IMR-90 (cell line): ENCODE results near the gene NLGN3. TPM values are rescaled to one million over a fixed set of nuclear protein-coding genes. Genes with fewer than 3 reads are reported as not detected.

Experiments used
- ATAC-seq: fragments of 200-7000 bp; cut with Tn5 transposase; 2 replicates; pipeline ENCODE4 v1.9.1; 2020; ENCODE audit warnings: low read depth, mild to moderate bottlenecking, moderate library complexity
- BruUV-seq: library from RNA; stranded (reverse); fragments of 400-500 nt; replicated peaks from 2 replicates; lab custom pipeline; 2021; lab: Mats Ljungman, UMichigan
- CTCF ChIA-PET: fragments of 300-600 bp; formaldehyde crosslinking; extraction: SDS; loops from one replicate; lab custom pipeline; 2021; ENCODE audit warnings: antibody characterized with exemption; lab: Yijun Ruan, JAX
- POLR2A ChIA-PET: fragments of 300-600 bp; sonication (Branson Sonifier 250); formaldehyde crosslinking; loops from one replicate; lab custom pipeline; 2022; ENCODE audit warnings: antibody characterized with exemption; ENCODE audit not compliant: unreplicated experiment; lab: Charles Lee
- DNase-seq: peaks from one replicate; pipeline ENCODE4 v3.0.0; 2013
- H2AFZ ChIP-seq: replicated peaks from 2 replicates; pipeline ENCODE3; 2013; ENCODE audit warnings: low read length, mild to moderate bottlenecking; ENCODE audit not compliant: poor library complexity
- H2AK5ac ChIP-seq: 2 replicates; pipeline ENCODE4 v1.6.1; 2013; ENCODE audit warnings: low read depth, low read length, inconsistent platforms
- H2AK9ac ChIP-seq: replicated peaks from 2 replicates; pipeline ENCODE3; 2013; ENCODE audit warnings: mild to moderate bottlenecking, low read depth, low read length, moderate library complexity; ENCODE audit not compliant: poor library complexity
- H2BK120ac ChIP-seq: 2 replicates; pipeline ENCODE4 v1.6.1; 2013; ENCODE audit warnings: low read depth, low read length, inconsistent platforms
- H2BK15ac ChIP-seq: 3 replicates; pipeline ENCODE4 v1.6.1; 2013; ENCODE audit warnings: low read depth, low read length, inconsistent platforms
- H2BK20ac ChIP-seq: 2 replicates; pipeline ENCODE4 v1.6.1; 2013; ENCODE audit warnings: low read depth, mild to moderate bottlenecking, inconsistent platforms, low read length, moderate library complexity
- H2BK5ac ChIP-seq: 2 replicates; pipeline ENCODE4 v1.6.1; 2013; ENCODE audit warnings: mild to moderate bottlenecking, low read depth, low read length, inconsistent platforms; ENCODE audit not compliant: poor library complexity, severe bottlenecking
- H3K14ac ChIP-seq: replicated peaks from 2 replicates; pipeline ENCODE4 v1.6.1; 2013; ENCODE audit warnings: low read depth, low read length, inconsistent platforms
- H3K18ac ChIP-seq: 2 replicates; pipeline ENCODE4 v1.6.1; 2013; ENCODE audit warnings: low read depth, low read length, control low read depth
- H3K23ac ChIP-seq: 2 replicates; pipeline ENCODE4 v1.6.1; 2013; ENCODE audit warnings: low read depth, low read length, inconsistent platforms
- H3K27ac ChIP-seq: 2 replicates; pipeline ENCODE4 v1.5.1; 2013; ENCODE audit warnings: mild to moderate bottlenecking, control low read depth, low read length; ENCODE audit not compliant: insufficient read depth
- H3K27me3 ChIP-seq: 2 replicates; pipeline ENCODE4 v1.6.1; 2013; ENCODE audit warnings: low read length; ENCODE audit not compliant: control insufficient read depth, insufficient read depth
- H3K36me3 ChIP-seq: 2 replicates; pipeline ENCODE4 v1.6.1; 2013; ENCODE audit warnings: low read length, mixed read lengths; ENCODE audit not compliant: control insufficient read depth, insufficient read depth
- H3K4ac ChIP-seq: 2 replicates; pipeline ENCODE4 v1.6.1; 2013; ENCODE audit warnings: low read depth, low read length, inconsistent platforms
- H3K4me1 ChIP-seq: 2 replicates; pipeline ENCODE4 v1.6.1; 2013; ENCODE audit warnings: low read length, mixed read lengths; ENCODE audit not compliant: control insufficient read depth, insufficient read depth
- H3K4me2 ChIP-seq: 2 replicates; pipeline ENCODE4 v1.6.1; 2013; ENCODE audit warnings: low read depth, mild to moderate bottlenecking, control low read depth, low read length, moderate library complexity
- H3K4me3 ChIP-seq: 2 replicates; pipeline ENCODE4 v1.5.1; 2013; ENCODE audit warnings: low read depth, mild to moderate bottlenecking, control low read depth, low read length, moderate library complexity; ENCODE audit not compliant: insufficient read depth
- H3K56ac ChIP-seq: 2 replicates; pipeline ENCODE4 v1.6.1; 2013; ENCODE audit warnings: low read length, inconsistent platforms; ENCODE audit not compliant: insufficient read depth; ENCODE audit errors: extremely low read depth
- H3K79me1 ChIP-seq, 2 experiments: 2 replicates each; pipeline ENCODE4 v1.6.1; 2013; ENCODE audit warnings: low read length in 2 of 2, inconsistent platforms in 1 of 2, low read depth in 1 of 2
- H3K9ac ChIP-seq: 2 replicates; pipeline ENCODE4 v1.6.1; 2013; ENCODE audit warnings: low read depth, low read length, control low read depth
- H3K9me1 ChIP-seq: 2 replicates; pipeline ENCODE4 v1.6.1; 2013; ENCODE audit warnings: low read length, inconsistent platforms; ENCODE audit not compliant: insufficient read depth
- H3K9me3 ChIP-seq: 2 replicates; pipeline ENCODE4 v1.6.1; 2013; ENCODE audit warnings: low read length; ENCODE audit not compliant: control insufficient read depth, insufficient read depth
- H4K20me1 ChIP-seq: 2 replicates; pipeline ENCODE4 v1.6.1; 2013; ENCODE audit warnings: low read length, inconsistent platforms; ENCODE audit not compliant: insufficient read depth
- H4K5ac ChIP-seq: 2 replicates; pipeline ENCODE4 v1.6.1; 2013; ENCODE audit warnings: mild to moderate bottlenecking, low read depth, low read length, control low read depth
- H4K8ac ChIP-seq, 2 experiments: 2 replicates each; pipeline ENCODE4 v1.6.1; 2013; ENCODE audit warnings: low read depth in 2 of 2, low read length in 2 of 2, control low read depth in 1 of 2, inconsistent platforms in 1 of 2
- H4K91ac ChIP-seq: 2 replicates; pipeline ENCODE4 v1.6.1; 2013; ENCODE audit warnings: low read depth, low read length, inconsistent platforms; ENCODE audit not compliant: insufficient read depth
- BHLHE40 ChIP-seq: fragments of 150-350 bp; IDR thresholded peaks from 2 replicates; pipeline ENCODE4 v1.6.1; 2016; ENCODE audit warnings: mild to moderate bottlenecking, low read depth, low read length
- CEBPB ChIP-seq: IDR thresholded peaks from 2 replicates; pipeline ENCODE4 v1.6.1; 2012; ENCODE audit warnings: low read depth, low read length, improper control_type of control experiment
- CHD1 ChIP-seq: IDR thresholded peaks from 2 replicates; pipeline ENCODE4 v1.6.1; 2012; ENCODE audit warnings: low read depth, low read length, improper control_type of control experiment
- CTCF ChIP-seq: conservative IDR thresholded peaks from 2 replicates; pipeline ENCODE4 v1.5.1; 2012; ENCODE audit warnings: mild to moderate bottlenecking, low read depth, low read length, improper control_type of control experiment
- ELK1 ChIP-seq: fragments of 150-350 bp; IDR thresholded peaks from 2 replicates; pipeline ENCODE4 v1.6.1; 2016; ENCODE audit warnings: low read depth, mild to moderate bottlenecking, low read length, moderate library complexity, borderline replicate concordance
- FOS ChIP-seq: fragments of 150-350 bp; IDR thresholded peaks from 2 replicates; pipeline ENCODE4 v1.6.1; 2016; ENCODE audit warnings: low read depth, low read length
- MAFK ChIP-seq: IDR thresholded peaks from 2 replicates; pipeline ENCODE4 v1.6.1; 2012; ENCODE audit warnings: low read depth, low read length, improper control_type of control experiment
- MAZ ChIP-seq: IDR thresholded peaks from 2 replicates; pipeline ENCODE4 v1.6.1; 2012; ENCODE audit warnings: low read depth, mild to moderate bottlenecking, low read length, improper control_type of control experiment, moderate library complexity, borderline replicate concordance
- MXI1 ChIP-seq: IDR thresholded peaks from 2 replicates; pipeline ENCODE4 v1.6.1; 2012; ENCODE audit warnings: low read depth, mild to moderate bottlenecking, low read length, moderate library complexity, borderline replicate concordance
- NFE2L2 ChIP-seq: fragments of 150-350 bp; IDR thresholded peaks from 2 replicates; pipeline ENCODE4 v1.6.1; 2016; ENCODE audit warnings: low read depth, mild to moderate bottlenecking, low read length
- POLR2A ChIP-seq: IDR thresholded peaks from 2 replicates; pipeline ENCODE4 v1.6.1; 2012; ENCODE audit warnings: mild to moderate bottlenecking, low read depth, low read length
- RAD21 ChIP-seq: IDR thresholded peaks from 2 replicates; pipeline ENCODE4 v1.6.1; 2012; ENCODE audit warnings: low read length, improper control_type of control experiment
- RCOR1 ChIP-seq: IDR thresholded peaks from 2 replicates; pipeline ENCODE4 v1.6.1; 2012; ENCODE audit warnings: mild to moderate bottlenecking, low read length, improper control_type of control experiment; ENCODE audit not compliant: insufficient replicate concordance
- RFX5 ChIP-seq: IDR thresholded peaks from 2 replicates; pipeline ENCODE4 v1.8.0; 2012; ENCODE audit warnings: low read depth, mild to moderate bottlenecking, low read length, moderate library complexity
- SMC3 ChIP-seq: fragments of 150-350 bp; IDR thresholded peaks from 2 replicates; pipeline ENCODE4 v1.6.1; 2016; ENCODE audit warnings: low read depth, mild to moderate bottlenecking, antibody characterized with exemption, low read length, moderate library complexity
- USF2 ChIP-seq: fragments of 150-350 bp; IDR thresholded peaks from 2 replicates; pipeline ENCODE4 v1.6.1; 2017; ENCODE audit warnings: mild to moderate bottlenecking, antibody characterized with exemption, low read length, low read depth
- WGBS, 2 experiments: methylation state at CpG; one replicate each; pipeline versions ENCODE4 v1.1.5 to v1.1.7; 2013; ENCODE audit warnings: missing lambda C conversion rate in 2 of 2; ENCODE audit not compliant: insufficient read length in 1 of 2; ENCODE audit errors: extremely low coverage in 2 of 2; 5-methylcytosine and 5-hydroxymethylcytosine counted together
- dilution Hi-C: fragments of 300-500 bp; cut with HindIII; formaldehyde crosslinking; loops from one replicate; pipeline ENCODE4 v1.14.3; 2018; ENCODE audit warnings: low sequenced_read_pairs; ENCODE audit not compliant: unreplicated experiment
- in situ Hi-C: fragments of 300-500 bp; cut with MboI; formaldehyde crosslinking; loops from 3 replicates; pipeline ENCODE4 v1.14.3; 2019; ENCODE audit warnings: low sequenced_read_pairs, inconsistent platforms, mixed read lengths
- intact Hi-C: fragments of 100-400 bp; cut with micrococcal nuclease; formaldehyde crosslinking; loops from 2 replicates; pipeline ENCODE4 v1.10.0; 2022
- polyA plus RNA-seq, 3 experiments: library from polyadenylated mRNA; depleted of rRNA; stranded (reverse); fragments of >200 nt; gene quantifications; 2 replicates each; pipeline ENCODE4 v1.2.3, GENCODE V29; 2012; ENCODE audit warnings: low replicate concordance in 1 of 3
- total RNA-seq: library from RNA; depleted of rRNA; stranded (reverse); fragments of >200 nt; gene quantifications from 2 replicates; pipeline ENCODE4 v1.2.3, GENCODE V29; 2012

Gene NLGN3
- total and polyA plus RNA-seq, 2 of the 4 experiments (the other 2 are of a cell fraction), result 0.18 to 0.39 TPM

DNA sequence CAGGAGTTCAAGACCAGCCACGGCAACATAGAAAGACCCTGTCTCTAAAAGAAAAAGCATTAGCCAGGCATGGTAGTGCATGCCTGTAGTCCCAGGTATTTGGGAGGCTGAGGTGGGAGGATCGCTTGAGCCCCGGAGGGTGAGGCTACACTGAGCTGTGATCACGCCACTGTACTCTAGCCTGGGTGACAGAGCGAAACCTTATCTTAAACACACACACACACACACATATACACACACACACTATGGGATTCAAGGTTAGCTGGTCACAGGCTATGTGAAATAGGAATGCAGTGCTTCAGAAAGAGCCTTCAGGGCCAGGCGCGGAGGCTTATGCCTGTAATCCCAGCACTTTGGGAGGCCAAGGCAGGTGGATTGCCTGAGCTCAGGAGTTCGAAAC lies 23.5 kb downstream of the NLGN3 start:
- Histone ChIP-seq H2BK20ac (no peak overlapping the region), H3K9me1 (no peaks in the 10 kb centered on the region), H3K36me3 (no peaks in the 10 kb centered on the region), H4K20me1 (no peaks in the 10 kb centered on the region), H3K23ac (no peak overlapping the region), H3K14ac (no peak overlapping the region), H4K5ac (no peak overlapping the region), H4K8ac (no peak overlapping the region), H3K79me1 (no peaks in the 10 kb centered on the region), H2AFZ (no peak overlapping the region), H3K4me2 (no peak overlapping the region), H3K4me3 (no peak overlapping the region), H2AK5ac (no peak overlapping the region), H3K9me3 (no peaks in the 10 kb centered on the region), H2AK9ac (no peak overlapping the region), H3K18ac (no peak overlapping the region), H2BK15ac (no peak overlapping the region), H3K4me1 (no peaks in the 10 kb centered on the region), H2BK120ac (no peak overlapping the region), H3K9ac (no peak overlapping the region), H4K91ac (no peak overlapping the region), H3K27me3 (peaks cover 9% of the 10 kb centered on the region), H2BK5ac (no peak overlapping the region), H3K4ac (no peak overlapping the region), H3K56ac (no peak overlapping the region), H3K27ac (no peak overlapping the region)
- BruUV-seq, result no TSS peak
- in situ Hi-C loops, result no loop called here
- no peak for TF ChIP-seq USF2
- no peak for TF ChIP-seq RAD21
- no peak for TF ChIP-seq NFE2L2
- TF ChIP-seq BHLHE40, result no peak
- TF ChIP-seq RCOR1, result no peak
- no peak for TF ChIP-seq CEBPB
- TF ChIP-seq MAFK, result no peak
- no peak for TF ChIP-seq RFX5
- no peak for TF ChIP-seq ELK1
- no peak for TF ChIP-seq SMC3
- TF ChIP-seq CTCF, result no peak
- TF ChIP-seq MXI1, result no peak
- no peak for TF ChIP-seq POLR2A
- TF ChIP-seq FOS, result no peak
- TF ChIP-seq CHD1, result no peak
- TF ChIP-seq MAZ, result no peak
- ChIA-PET POLR2A (no interaction called here), CTCF (no interaction called here)
- no peak for ATAC-seq
- no peak for DNase-seq
- dilution Hi-C loops, result no loop called here
- WGBS, 2 experiments, result no CpG with 5 or more reads among the region's 8 CpGs
- intact Hi-C loops, result no loop called here
